Stimulated activated CD8-positive, alpha-beta memory T cell treated with anti-CD3 and anti-CD28 coated beads, Interleukin-12 subunit alpha, Interleukin-12 subunit beta, amount 100 ng/mL, for 4 hours (primary cell): Measurements from ENCODE around the gene LMBRD2.
"Not testable (repeated sequence)": the region's sequence is repeated elsewhere in the genome, so short reads cannot be mapped to it uniquely, and the experiment has no call there.

Experiments used
- DNase-seq: peaks from one replicate; pipeline ENCODE4 v3.0.0-alpha.2; 2020; ENCODE audit warnings: low read depth

LMBRD2 gene

DNA sequence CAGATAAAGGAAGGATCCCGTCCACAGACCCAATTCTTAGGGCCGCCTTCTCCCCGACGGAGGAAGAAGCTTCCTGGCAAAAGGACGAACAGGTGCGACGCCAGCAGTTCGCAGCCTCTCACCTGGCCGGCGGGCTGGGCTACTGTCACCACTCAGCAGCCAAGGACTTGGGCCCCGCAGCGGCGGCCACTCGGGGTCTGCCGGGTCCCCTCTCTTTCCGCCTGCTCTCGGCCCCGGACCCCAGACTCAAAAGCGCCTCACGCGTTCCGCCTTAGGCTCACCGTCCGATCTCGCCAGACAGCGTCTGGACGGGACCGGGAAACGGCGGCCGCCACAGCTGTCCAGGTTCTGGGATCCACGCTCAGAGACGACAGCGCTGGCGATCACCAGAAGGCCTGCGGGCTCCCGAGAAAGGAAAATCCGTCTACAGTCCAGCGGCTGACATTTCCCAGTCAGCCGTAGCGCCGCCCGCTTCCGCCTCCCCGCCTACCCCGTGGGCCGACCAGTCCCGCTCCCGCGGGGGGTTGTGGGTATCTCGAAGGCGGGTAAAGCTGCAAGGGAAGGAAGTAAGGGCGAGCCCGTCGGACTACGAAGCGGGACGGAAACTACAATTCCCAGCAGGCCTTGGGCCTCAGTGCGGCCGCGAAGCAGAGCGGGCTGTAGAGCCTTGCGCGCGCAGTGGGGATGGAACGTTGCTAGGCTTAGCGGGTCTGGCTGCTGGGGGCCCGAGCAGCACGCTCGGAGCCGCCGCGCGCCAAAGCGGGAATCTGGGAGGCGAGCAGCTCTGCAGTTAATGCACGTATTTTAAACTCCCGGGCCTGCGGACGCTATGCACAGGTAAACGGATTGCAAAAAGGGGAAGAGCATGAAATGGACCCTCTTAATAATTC, at the start of gene LMBRD2, which contains the start of gene SKP2:
TSS of gene LMBRD2 (minus strand) at position 454 of the 890 bp plus-strand sequence. CDS start 8,538 bp downstream, outside the sequence.
TSS of gene SKP2 (plus strand) at position 678 of the 890 bp plus-strand sequence. CDS start at position 830, 152 bp downstream.
- DNase-seq: peak; percentile 95

- DNase-seq: no peak
Observed at GRCh38 chr5:36200513-36200912, 48.8 kb upstream of the LMBRD2 start.

DNA sequence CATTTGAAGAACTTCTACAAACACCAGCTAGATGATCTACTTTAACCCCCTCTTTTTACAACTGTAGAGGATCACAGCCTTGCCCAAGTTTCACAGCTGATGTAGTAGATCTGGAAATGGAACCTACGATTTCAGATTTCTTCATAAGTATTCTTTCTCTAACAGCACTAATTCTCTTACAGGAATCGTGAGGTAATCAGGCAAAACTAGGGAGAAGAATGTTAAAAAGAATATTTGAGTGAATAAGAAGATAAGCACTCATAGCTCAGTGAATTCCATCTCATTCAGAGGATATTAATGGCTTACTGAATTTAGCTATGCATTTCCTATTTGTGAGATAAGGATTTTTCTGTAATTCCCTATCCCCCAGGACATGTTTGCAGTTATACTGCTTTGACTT, 47.9 kb upstream of the LMBRD2 start:
- DNase-seq: no peak

DNA sequence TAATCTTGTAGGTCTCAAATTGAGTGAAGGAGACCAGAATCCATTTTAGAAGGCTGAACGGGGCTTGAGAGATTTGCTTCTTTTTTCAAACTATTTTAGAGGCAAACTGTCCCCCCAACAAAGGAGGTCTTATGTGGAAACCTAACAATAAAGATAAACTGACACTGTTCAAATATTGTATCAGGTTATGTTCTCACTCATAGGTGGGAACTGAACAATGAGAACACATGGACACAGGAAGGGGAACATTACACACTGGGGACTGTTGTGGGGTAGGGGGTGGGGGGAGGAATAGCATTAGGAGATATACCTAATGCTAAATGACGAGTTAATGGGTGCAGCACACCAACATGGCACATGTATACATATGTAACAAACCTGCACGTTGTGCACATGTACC, 47.1 kb upstream of the LMBRD2 start:
- not testable (repeated sequence) for DNase-seq

GRCh38 chr5:36198281-36198680, 46.6 kb upstream of the LMBRD2 start:
- DNase-seq: no peak

GRCh38 chr5:36193746-36194145, 42.1 kb upstream of the LMBRD2 start:
- no peak for DNase-seq

DNA sequence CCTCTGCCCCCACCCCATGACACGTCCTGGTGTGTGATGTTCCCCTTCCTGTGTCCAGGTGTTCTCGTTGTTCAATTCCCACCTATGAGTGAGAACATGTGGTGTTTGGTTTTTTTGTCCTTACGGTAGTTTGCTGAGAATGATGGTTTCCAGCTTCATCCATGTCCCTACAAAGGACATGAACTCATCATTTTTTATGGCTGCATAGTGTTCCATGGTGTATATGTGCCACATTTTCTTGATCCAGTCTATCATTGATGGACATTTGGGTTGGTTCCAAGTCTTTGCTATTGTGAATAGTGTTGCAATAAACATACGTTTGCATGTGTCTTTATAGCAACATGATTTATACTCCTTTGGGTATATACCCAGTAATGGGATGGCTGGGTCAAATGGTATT, 32.7 kb upstream of the LMBRD2 start:
- DNase-seq: not testable (repeated sequence)

- no peak for DNase-seq
Observed at GRCh38 chr5:36181774-36182173, 30.1 kb upstream of the LMBRD2 start.

DNA sequence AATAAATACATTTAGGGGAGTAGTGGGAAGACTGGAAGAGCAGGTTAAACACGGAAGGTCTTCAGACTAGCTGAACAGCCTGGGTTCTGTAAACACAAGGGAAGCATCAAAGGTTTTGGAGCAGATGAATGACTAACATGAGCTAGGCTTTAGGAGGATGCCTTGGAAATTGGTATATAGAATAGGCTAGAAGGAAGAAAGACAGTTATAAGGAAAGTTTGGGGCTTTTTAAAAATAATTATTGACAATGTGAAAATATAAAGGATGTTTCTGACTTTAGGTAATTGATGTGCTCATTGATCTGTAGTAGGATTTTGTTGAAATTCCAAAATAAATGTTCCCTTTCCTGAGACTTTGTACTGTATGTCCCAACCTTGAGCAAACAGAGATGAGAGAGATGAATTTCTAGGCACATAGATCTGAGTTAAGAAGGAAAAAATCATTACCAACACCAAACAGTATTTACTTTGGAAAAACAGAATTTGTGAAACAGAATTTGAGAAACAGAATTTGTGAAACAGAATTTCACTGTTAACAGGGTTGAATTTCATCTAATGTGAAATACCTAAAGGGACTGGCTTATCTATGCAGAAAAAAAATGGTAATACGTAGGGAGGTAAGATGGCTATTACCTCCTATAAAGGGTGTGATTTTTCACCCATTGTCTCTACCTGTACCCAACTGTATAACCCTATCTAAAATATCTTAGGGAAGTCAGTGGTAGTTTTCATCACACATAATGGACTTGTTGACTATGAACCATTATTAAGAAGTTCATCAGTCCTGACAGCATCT, 29.1 kb upstream of the LMBRD2 start:
- DNase-seq: no peak

- DNase-seq: no peak
Observed at GRCh38 chr5:36179950-36180349, 28.3 kb upstream of the LMBRD2 start.

DNA sequence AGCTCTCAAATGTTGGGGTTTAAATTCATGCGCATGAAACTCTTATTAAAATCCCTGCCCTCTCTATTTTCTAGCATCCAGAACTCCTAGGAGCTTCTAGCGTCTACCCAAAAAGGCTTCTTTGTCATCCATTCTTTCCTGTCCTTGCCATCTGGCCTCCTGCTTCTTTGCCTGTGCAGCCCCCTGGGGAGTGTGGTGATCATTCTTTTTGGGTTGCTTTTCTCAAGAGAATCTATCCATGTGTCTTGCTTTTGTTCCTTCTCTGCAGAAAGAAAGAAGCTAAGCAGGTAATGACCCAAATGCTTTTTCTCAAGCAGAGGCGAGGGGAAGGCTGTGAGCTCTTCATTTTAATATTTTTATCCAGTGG, 26.8 kb upstream of the LMBRD2 start:
- no peak for DNase-seq

- no peak for DNase-seq
Observed at GRCh38 chr5:36177715-36178523, 26.2 kb upstream of the LMBRD2 start.

GRCh38 chr5:36177154-36177553, 25.5 kb upstream of the LMBRD2 start:
- DNase-seq: no peak

DNA sequence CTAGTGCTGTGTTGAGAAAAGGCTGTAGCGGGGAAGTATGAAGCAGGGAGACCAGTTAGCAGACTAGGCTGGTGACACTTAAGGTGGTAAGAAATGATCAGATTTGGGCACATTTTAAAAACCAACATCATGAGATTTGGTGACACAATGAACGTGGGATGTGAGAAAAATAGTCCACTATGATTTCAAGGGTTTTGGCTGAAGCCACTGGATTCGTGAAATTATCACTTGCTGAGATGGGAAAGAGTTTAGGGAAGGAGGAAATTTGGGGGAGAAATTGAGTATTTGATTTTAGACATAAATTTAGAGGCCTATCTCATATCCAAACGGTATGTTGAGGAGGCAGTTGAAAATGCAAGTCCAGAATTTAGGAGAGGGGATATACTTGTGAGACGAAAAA, 23.4 kb upstream of the LMBRD2 start:
- no peak for DNase-seq

- DNase-seq: no peak
Observed at GRCh38 chr5:36174119-36174518, 22.4 kb upstream of the LMBRD2 start.

DNA sequence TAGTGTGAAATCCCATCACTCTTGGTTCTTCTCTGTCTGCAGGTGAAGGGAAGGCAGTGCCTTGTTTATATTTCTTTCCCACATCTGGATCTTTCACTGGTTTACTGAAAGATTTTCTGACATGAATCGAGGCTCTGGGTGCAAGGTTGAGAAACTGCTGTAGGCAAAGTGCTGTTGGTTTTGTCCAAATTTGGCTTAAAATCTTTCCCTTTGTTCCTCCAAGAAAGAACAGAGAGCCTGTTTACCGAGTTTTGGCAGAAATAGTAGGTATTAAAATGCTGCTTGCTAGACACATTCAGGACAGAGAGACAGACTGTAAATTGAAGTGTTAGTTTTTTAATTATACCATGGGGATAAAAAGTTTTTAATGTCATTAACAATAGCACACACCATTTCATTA, 21.7 kb upstream of the LMBRD2 start:
- no peak for DNase-seq

DNA sequence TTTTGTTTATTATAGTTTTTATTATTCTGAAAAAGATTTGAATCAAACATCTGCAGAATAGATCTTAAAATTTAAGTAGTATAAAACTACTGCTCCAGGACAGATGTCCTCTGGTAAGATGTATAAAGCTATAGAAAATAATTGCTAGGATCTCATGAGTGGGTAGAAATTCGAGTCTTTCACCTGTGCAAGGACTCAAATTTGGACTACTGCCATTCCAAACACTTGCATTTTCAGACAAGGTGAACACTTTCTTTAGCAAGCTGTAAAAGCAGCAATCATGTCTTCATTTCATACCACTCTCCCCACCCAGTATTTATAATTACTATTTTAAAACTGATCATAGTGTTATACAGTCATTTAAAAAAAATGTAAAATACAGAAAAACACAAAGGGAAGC, 20.9 kb upstream of the LMBRD2 start:
- no peak for DNase-seq

DNA sequence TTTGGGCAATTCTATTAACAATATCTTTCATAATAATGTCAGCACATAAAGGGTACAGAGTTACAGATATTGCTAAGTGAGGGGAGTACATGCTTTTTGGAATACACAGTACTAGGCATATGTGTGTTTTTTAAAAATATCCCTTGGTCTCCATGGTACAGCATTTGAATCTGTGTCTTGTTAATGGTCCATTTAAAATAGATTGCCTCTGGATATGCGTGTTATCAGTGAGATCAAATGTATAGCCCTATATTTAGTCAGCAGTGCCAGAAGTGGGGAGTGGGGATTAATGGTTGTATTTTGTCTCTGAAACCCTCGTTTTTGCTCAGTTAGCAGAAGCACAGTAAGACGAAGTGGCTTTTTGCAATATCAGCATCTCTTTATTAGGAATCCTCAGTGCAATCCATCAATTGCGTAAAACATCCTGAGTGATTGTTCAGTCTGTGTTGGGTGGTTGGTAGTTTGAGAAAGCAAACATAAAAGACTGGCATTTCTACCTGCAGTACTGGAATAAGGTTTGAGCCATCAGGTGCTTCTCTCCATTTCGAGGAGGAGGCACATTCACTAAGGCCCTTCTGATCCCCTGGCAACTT, 19.2 kb upstream of the LMBRD2 start:
- no peak for DNase-seq

DNA sequence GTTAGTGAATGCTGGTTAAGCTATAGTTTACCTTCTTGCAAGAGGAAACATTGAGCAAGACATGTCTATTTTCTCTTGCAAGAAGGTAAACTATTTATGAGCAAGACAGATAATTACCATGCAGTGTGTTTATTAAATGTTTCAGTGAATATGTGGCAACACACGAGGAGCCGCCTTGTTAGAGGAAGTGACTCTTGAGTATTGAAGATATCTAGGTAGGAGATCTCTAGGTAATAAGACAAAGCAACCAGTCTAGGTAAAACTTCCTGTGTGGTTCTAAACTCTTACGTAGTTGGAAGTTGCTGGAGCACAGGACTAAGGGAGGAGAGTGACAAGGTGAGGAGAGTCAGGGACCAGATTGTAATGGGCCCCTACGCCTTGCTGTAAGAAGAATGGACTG, 17.1 kb upstream of the LMBRD2 start:
- DNase-seq: no peak

- no peak for DNase-seq
Observed at GRCh38 chr5:36164461-36164860, 12.8 kb upstream of the LMBRD2 start.

DNA sequence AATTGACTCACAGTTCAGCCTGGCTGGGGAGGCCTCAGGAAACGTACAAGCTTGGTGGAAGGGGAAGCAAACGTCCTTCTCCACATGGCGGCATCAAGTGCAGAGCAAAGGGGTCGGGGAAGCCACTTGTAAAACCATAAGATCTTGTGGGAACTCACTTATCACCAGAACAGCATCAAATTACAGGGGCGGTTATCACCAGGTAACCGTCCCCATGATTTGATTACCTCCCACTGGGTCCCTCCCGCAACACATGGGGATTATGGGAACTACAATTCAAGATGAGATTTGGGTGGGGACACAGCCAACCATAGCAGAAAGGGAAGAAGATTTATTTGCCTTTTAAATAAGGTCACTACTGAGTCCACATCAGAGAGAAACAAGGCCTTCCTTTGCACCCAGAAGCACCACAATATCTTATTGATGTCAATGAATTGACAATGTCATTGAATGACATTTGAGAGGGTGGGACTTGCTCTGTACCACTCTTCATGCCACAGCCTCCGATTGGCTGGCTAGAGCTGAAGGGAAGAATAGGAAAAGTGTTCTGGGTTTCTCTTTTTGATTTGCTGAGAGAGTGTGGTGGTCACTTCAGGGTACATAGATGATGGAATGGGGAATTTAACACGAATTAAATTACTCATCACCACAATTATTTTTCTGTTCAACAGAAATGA, 11.3 kb upstream of the LMBRD2 start:
- no peak for DNase-seq
